Stimulated activated naive CD4-positive, alpha-beta T cell (primary cell): Measurements from ENCODE around the gene DMXL1.
"Not testable (repeated sequence)": the region's sequence is repeated elsewhere in the genome, so short reads cannot be mapped to it uniquely, and the experiment has no call there.

Experiments used
- DNase-seq, 6 experiments: peaks; one replicate each; lab custom pipeline; 2025; lab: John Stamatoyannopoulos, UW

Gene DMXL1

DNA sequence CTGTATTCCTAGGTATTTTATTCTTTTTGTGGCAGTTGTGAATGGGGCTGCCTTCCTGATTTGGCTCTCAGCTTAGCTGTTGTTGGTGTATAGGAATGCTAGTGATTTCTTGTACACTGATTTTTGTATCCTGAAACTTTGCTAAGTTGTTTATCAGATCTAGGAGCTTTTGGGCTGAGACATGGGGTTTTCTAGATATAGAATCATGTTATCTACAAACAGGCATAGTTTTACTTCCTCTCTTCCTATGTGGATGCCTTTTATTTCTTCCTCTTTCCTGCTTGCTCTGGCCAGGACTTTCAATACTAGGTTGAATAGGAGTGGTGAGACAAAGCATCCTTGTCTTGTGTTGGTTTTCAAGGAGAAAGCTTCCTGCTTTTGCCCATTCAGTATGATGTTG lies 129.9 kb downstream of the DMXL1 start:
- no peak for DNase-seq

DNA sequence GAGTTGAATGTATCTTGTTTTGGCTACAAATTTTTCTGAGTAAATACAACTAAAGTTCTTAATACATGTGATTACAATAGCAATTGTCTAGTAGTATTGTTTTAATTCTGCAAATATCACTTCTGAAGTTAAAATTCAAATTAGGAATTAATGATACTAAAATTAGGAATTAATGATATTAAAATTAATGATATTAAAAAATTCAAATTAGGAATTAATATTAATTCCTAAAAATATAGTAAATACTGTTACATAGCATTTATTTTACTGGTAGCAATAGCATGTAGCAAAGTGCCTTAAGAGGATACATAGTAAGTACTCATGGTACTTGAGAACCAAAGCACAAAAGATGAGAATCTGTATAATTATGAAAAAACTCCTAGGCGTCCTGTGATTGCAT lies 136.2 kb downstream of the DMXL1 start:
- DNase-seq: no peak

DNA sequence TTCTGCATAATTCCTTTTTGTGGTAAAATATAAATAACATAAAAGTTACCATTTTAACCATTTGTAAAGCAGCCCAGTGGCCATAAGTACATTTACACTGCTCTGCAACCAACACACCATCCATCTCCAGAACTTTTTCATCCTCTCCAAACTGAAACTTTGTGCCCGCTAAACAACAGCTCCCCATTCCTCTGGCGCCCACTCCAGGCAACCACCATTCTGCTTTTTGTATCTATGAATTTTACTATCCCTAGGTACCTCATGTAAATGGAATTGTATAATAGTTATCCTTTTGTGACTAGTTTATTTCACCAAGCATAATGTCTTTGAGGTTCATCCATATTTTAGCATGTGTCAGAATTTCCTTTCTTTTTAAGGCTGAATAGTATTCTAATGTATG lies 141.1 kb downstream of the DMXL1 start:
- DNase-seq: no peak

DNA sequence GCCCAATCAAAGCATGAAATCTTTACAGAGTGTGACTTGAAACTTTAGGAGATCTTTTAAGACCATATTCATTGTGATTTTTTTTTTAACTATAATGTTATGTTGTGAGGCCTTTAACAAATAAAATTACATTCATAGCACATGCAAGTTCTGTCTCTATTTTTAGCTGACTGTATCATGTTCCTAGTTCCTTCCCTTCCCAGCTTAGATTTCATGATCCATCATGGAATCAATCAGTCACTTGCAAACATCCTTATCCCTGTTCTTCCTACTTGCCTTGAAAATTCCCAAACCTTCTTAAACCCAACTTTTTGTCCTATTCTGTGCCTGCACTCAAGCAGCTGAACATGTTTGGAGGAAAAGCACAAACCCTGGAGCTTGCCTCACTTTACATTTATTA lies 141.8 kb downstream of the DMXL1 start:
- DNase-seq: no peak

DNA sequence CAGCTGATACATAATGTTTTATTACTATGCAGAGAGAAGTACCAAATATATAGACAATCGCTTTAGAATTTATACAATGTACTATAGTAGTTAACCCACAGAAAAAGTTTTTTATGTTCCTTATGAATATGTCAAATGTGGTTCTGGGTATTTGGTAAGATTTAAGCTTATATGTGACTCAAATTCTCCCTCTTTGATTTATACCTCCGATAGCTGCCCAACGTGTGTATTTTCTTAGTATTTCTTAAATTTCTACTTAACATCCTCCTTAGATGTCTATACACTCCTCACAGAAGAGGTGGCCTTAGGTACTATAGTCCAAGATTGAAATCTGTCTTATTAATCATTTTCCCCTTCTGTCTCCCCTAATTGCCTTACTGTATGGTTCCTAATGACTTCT lies 146.3 kb downstream of the DMXL1 start:
- no peak for DNase-seq

DNA sequence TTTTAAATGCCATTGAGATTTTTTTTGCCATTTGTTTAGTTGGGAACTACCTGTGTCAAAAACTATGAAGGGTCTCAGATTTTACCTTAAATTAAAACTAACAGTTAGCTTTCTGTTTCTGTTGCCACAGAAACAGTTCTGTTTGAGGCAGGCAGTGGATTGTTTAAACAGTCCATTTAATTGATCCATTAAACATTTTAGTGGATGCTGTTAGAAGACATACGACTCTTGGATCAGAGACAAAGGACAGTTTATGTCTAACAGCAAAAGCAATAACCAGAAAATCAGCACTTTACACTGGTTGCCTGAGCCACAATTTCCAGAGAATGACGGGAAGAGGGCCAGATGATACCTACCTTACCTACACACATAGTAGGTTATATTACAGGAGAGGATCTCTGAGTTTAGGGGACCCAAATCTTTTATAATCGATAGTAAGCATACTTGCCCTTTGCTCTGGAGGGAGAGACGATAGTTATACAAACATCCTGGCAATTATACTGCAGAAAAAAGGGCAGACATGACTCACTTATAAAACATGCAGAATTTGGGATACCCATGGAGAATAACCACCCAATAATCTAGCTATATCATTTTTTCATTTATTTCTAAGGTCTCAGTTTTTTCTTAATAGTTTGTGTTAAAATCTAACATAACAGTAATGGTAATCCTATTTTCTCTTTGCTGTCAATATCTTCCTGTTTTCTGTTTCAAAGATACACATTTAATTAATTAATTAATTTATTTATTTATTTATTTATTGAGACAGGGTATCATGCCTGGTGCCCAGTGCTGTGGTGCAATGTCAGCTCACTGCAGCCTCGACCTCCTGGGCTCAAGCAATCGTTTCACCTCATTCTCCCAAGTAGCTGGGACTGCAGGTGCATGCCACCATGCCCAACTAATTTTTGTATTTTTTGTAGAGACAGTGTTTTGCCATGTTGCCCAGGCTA lies 148.2 kb downstream of the DMXL1 start:
- DNase-seq: no peak

DNA sequence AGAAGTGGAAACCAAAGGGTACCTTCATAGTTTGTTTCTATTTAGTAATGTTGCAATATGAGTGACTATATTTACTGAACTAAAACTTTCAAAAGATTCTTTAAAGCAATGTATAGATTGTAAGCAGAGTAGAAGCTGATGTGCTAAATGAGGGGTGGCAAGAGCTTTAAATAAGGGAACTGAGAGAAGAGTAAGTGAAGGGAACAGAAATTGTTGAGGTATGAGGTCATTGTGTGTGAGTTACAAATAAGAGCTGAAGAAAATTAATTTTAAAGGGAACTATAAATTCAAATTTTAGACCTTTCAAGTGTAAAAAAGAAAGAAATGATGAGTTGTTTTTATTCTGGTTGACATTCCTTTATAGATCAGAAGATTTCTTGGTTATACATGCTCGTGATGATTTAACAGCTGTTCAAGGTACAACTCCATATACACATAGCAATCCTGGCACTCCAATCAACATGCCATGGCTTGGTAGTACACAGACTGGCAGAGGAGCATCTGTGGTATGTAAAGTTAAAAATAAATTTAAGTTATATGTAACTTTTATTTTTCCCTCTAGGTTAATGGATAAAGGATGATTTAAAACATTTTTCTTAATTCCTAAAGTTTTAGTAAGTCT lies 149.8 kb downstream of the DMXL1 start:
- no peak for DNase-seq

DNA sequence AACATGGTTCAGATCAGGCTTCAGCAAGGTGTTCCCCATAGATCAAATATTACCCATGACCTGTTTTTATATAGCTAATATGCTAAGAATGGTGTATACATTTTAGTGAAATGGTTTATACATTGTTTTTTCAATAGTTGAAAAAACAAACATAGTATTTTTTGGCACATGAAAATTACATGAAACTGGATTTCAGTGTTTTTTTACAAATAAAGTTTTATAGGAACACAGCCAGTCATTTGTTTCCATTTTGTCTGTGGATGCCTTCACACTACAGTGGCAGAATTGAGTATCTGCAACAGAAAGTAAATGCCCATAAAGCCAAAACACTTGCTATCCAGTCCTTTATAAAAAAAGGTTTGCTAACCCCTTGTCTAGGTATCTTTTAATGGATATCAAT lies 150.4 kb downstream of the DMXL1 start:
- DNase-seq: no peak

DNA sequence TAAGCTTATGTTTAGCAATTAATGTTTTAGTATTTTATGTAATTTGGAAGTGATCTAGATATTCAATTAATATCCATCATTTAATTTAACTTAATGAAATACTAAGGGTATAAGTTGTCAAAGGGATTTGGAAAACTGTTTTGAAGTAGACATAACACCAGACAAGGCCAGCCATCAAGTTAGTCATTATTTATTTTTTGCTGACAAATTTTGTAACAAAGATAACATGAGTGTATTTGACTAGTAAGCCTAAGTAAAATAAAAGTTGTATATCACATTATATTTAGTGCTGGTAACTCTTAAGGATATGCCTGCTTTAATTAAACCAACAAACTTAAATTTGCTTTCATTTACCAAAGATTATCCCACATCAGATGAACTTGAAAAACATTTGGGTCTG lies 159.1 kb downstream of the DMXL1 start:
- DNase-seq: no peak

DNA sequence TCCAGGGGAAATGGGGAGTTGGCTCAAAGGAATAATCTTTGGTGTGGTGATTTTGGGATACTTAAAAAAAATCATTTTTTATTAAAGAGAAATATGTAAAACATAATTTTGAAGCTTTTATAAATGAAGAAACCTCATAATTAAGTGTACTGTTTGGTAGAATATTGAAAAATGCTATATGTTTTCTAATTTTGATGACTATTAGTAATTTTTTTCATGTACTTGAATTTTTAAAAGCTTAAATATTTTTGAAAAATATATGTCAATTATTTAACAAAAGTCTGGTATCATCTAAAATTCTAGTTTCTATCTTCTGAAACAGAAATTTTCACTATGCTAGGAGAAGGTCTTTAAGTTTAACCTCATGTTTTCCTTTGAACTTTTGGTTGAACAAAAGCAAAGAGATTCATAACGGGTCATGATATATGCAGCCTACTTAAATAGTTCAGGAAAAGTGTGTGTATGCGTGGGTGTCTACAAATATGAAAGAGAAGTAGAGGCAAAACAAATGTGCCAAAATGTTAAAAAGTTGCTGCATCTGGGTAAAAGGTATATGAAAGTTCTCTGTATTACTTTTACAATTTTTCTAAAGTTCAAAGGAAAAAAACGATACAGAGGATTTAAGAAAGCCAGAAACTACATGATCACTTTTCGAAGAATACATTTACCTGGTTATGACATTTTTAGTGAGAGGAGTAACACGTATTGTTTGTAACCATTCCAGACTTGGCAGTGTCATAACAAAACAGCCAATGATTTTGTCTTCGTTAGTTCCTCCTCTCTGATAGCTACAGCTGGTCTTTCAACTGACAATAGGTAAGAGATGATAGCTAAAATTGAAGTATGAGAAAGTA lies 167.6 kb downstream of the DMXL1 start:
- peak in 2 of 6 experiments; percentile 44 to 67 for DNase-seq

DNA sequence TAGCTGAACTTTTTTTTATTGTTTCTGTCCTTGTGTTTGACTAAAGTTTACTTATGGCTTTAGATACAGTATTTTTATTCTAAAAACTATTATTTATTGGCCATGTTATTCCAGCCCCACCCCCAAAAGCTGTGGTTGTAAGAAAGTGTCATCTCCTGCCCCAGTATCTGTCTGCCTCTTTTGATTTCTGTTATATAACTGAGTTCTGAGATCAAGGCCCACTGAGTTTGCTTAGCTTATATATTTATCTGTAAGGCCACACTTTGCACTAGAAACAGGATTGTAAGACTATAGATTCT lies 168.2 kb downstream of the DMXL1 start:
- peak in 5 of 6 experiments; percentile 1 to 67 (median 44) for DNase-seq

DNA sequence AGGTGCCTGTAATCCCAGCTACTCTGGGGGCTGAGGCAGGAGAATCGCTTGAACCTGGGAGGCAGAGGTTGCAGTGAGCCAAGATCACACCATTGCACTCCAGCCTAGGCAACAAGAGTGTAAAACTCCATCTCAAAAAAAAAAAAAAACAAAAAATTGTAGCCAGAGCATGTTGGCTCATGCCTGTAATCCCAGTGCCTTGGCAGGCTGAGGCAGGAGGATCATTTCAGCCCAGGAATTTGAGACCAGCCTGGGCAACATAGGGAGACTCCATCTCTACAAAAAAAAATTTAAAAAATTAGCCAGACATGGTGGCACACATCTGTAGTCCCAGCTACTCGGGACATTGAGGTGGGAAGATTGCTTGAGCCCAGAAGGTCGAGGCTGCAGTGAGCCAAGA lies 168.9 kb downstream of the DMXL1 start:
- not testable (repeated sequence) for DNase-seq

DNA sequence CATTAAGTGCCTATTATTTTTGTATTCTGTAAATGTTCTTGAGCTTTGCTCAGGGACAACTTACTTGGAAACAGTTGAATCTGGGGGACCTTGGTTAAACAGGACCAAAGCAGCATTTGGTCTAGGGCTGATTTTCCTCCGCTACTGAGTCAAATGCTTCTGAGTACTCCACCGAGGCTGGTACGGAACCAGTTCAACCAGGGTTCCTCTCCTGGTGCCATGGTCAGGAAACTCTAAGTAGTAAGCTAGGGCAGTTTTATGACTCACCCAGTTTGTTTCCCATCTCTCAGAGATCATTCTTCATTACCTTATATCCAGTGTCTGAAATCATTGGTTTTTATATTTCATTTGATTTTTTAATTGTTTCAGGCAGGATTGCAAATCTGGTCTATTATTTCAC lies 173.0 kb downstream of the DMXL1 start:
- no peak for DNase-seq

DNA sequence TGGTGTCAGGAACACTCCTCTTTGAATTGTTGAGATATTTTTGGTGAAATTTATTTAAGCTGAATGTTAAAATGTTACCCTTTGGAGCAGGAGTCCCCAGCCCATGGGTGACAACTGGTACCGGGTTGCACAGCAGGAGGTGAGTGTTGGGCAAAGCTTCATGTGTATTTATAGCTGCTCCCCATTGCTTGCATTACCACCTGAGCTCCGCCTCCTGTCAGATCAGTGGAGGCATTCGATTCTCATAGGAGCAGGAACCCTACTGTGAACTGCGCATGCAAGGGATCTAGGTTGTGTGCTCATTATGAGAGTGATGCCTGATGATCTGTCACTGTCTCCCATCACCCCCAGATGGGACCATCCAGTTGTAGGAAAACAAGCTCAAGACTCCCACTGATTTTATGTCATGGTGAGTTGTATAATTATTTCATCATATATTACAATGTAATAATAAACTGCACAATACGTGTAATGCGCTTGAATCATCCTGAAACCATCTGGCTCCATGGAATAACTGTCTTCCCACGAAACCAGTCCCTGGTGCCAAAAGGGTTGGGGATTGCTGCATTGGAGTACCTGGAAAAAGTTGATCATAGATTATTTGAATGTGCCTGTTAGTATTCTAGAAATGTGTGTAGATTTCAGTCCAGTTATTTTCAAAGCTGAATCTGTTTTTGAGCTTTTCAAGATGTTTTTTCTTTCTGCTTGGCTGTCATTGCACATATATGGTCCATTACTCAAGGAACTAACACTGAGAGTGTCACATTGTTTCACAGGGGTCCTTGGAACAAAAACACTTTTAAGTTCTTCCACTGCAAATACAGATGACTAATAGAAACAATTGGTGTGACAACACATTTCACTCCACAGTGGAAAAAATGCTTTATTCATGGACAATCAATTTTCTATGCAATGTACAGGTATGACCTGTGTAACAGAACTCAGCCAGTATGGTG lies 180.3 kb downstream of the DMXL1 start:
- DNase-seq: no peak

DNA sequence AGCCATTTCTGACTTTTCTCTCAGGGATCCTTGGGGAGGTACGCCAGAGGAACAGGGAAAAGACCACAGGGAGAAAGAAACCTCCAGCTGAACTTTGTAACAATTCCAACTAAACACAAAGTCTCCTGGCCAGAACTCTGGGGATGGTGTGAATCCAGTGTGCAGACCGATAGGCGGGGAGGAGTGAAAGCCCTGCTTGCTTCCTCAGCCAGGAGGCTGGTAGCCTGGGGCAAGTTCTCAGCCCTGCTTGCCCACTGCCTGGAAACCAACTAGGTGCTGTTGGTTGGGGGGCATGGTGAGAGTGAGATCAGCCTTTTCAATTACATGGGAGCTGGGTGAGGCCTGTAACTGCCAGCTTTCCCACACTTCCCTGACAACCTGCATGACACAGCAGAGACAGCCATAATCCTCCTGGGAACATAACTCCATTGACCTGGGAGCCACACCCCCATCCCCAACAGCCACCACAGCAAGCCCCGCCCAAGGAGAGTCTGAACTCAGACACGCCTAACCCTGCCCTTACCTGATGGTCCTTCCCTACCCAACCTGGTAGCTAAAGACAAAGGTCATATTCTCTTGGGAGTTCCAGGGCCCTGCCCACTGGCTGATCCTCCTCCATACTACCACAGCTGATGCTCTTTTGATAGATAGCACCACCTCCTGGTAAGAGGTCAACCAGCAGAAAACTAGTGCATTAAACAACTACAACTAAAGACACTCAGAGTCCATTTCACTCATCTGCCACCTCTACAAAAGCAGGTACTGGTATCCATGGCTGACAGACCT lies 184.9 kb downstream of the DMXL1 start:
- DNase-seq: peak in 1 of 6 experiments; percentile 4

DNA sequence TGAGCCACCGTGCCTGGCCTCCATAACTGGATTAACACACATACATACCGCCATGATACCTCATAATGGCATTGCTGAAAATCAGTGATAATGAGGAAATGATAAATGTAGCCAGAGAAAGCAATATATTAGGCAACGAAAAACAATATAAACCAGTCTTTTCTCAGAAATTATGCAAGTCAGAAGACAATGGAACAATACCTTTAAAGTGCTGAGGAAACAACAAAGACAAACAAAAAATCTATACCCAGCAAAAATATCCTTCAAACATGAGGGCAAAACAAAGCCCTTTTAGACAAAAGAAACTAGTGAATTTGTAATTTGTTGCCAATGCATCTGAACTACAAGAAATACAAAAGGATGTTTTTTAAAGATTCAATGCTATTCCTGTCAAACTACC lies 186.7 kb downstream of the DMXL1 start:
- DNase-seq: no peak

DNA sequence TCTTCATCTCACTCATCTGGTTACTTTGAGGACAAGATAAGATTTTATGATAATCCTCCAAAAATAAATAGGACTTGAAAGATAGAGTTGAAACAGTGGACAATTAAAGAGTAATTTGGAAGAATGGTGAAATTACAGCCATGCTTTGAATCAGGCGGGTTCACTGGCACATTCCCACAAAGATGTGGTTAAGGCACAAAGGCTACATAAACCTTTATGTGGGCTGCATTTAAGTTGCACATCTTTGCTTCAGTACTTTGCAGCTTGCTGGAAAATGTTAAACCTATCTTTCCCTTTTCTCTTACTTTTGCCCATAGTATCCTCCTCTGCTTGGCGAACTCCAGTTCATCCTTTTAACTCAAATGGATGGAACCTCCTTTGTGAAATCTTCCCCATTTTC lies 192.8 kb downstream of the DMXL1 start:
- no peak for DNase-seq

DNA sequence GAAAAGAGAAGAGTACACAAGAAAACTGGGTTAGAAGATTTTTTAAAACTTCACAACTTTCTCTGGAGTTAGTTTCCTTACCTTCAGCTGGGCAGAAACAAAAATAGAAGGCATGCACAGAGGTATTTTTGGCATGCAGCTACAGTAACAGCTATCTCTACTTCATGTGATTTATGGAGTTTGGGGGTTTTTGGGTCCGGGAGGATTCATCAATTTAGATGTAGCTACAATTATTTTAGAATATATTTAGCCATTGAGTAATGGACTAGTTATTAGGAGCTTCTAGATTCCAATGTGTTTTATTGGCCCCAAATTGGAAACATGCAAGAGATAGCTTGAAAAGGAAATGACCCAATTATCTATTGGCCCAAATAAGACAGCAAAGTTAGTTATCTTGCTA lies 193.3 kb downstream of the DMXL1 start:
- no peak for DNase-seq

DNA sequence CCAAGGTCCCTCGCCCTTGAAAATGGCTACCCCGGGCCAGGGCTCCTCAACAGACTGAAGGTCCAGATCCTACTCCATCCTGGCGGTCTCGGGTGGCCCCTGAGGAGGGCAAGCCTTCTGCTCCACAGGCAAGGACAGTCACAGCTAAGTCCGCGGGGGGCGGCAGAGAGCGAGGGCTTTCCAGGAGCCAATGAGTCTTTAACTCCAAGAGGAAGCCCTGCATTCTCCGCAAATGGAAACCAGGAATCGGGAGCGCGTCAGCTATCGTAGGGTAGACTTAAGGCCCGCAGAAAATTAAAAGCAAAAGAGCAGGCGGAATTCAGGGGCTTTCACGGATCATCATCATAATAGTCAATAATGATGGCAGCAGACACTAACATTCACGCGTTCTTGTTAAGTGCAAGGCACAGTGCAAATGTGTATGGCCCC lies 197.1 kb downstream of the DMXL1 start:
- peak; percentile 51 to 82 (median 75) for DNase-seq

DNA sequence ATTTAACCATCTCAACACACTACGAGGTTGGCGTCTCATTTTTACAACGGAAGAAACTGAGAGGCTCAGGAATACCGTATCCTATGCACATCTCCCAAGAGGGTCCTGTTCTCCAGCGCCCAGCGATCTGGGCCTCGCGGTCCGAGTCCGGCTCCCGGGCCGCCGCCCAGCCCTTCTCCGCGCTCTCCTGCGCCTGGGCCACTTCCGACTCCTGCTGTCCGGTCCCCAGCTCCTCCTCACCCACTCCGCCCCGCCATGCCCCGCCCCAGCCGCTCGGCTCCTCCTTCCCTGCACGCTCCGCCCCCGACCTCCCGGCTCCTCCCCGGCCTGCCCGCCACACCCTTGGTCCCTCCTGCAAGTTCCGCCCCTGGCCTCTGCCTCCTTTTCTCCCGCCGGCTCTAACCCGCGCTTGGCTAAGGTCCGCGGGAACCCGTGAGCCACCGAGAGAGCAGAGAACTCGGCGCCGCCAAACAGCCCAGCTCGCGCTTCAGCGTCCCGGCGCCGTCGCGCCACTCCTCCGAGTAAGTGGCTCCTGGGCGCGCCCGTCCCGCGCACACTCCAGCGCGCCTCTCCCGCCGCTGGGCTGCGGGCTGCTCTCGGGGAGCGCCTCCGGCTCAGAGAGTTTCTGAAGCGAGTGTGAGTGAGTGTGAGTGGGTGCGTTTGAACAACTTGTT lies 197.6 kb downstream of the DMXL1 start:
- peak; percentile 82 to 94 (median 88) for DNase-seq
